HCT116 (cell line): ENCODE measurements around the gene UBE2N. TPM values are rescaled to one million over a fixed set of nuclear protein-coding genes. Genes with fewer than 3 reads are reported as not detected.

Experiments used
- ATAC-seq: fragments of 200-7000 bp; cut with Tn5 transposase; 2 replicates; pipeline ENCODE4 v1.9.1; 2020; ENCODE audit warnings: mild to moderate bottlenecking, moderate library complexity
- BruUV-seq: library from RNA; stranded (reverse); fragments of 400-500 nt; replicated peaks from 2 replicates; lab custom pipeline; 2021; lab: Mats Ljungman, UMichigan
- CTCF ChIA-PET: fragments of 300-600 bp; sonication (Branson Sonifier 250); formaldehyde crosslinking; loops from one replicate; lab custom pipeline; 2021; ENCODE audit warnings: antibody characterized with exemption; lab: Charles Lee
- POLR2A ChIA-PET: fragments of 300-600, 350-600 bp; sonication (Branson Sonifier 250); formaldehyde crosslinking; loops from one replicate; lab custom pipeline; 2021; ENCODE audit warnings: antibody characterized with exemption; lab: Charles Lee
- RAD21 ChIA-PET, 2 experiments: fragments of 300-600 bp; sonication (Branson Sonifier 250); formaldehyde crosslinking; loops; one replicate each; lab custom pipeline; 2023; ENCODE audit warnings: low total read pairs in 2 of 2; ENCODE audit not compliant: uncharacterized antibody in 2 of 2, unreplicated experiment in 2 of 2, low non-redundant PET in 1 of 2; lab: Charles Lee
- DNase-seq: peaks from one replicate; pipeline ENCODE4 v3.0.0-alpha.2; 2010; ENCODE audit warnings: low read depth, low spot score
- H2AFZ ChIP-seq: fragments of 200-600 bp; shearing (Covaris generic), sonication (generic); 2 replicates; pipeline ENCODE4 v1.6.1; 2017; ENCODE audit warnings: low read depth, mixed run types, mixed read lengths, antibody characterized with exemption, low read length; ENCODE audit not compliant: poor library complexity, severe bottlenecking
- H3K27ac ChIP-seq: 2 replicates; pipeline ENCODE4 v1.5.1; 2012; ENCODE audit warnings: low read depth, low read length
- H3K27me3 ChIP-seq: fragments of 200-600 bp; sonication (generic); 2 replicates; pipeline ENCODE4 v1.6.1; 2016; ENCODE audit warnings: mixed run types, low read length, mixed read lengths; ENCODE audit not compliant: insufficient read depth
- H3K36me3 ChIP-seq, 2 experiments: fragments of 200-500 bp in 1 of 2; fragments of 200-600 bp in 1 of 2; sonication (Bioruptor generic) in 1 of 2; sonication (generic) in 1 of 2; 2 replicates each; pipeline versions ENCODE4 v1.5.1 to v1.6.1; 2014 to 2016; ENCODE audit warnings: low read length in 2 of 2, inconsistent platforms in 1 of 2, mixed read lengths in 1 of 2, mixed run types in 1 of 2; ENCODE audit not compliant: insufficient read depth in 2 of 2, control insufficient read depth in 1 of 2
- H3K4me1 ChIP-seq, 2 experiments: fragments of 200-600 bp in 1 of 2; sonication (generic) in 1 of 2; 2 replicates each; pipeline versions ENCODE4 v1.5.1 to v1.6.1; 2012 to 2017; ENCODE audit warnings: low read length in 2 of 2, inconsistent platforms in 1 of 2, mild to moderate bottlenecking in 1 of 2, mixed read lengths in 1 of 2, mixed run types in 1 of 2, moderate library complexity in 1 of 2; ENCODE audit not compliant: insufficient read depth in 2 of 2, control insufficient read depth in 1 of 2
- H3K4me2 ChIP-seq: fragments of 200-600 bp; sonication (generic); 2 replicates; pipeline ENCODE4 v1.6.1; 2017; ENCODE audit warnings: mixed run types, low read length, mixed read lengths
- H3K4me3 ChIP-seq, 2 experiments: fragments of 200-600 bp in 1 of 2; sonication (generic) in 1 of 2; replicated peaks in 1 of 2; 2 replicates each; pipeline ENCODE4 v1.5.1; 2011 to 2016; ENCODE audit warnings: low read length in 2 of 2, control low read depth in 1 of 2, low read depth in 1 of 2, mild to moderate bottlenecking in 1 of 2, mixed read lengths in 1 of 2, mixed run types in 1 of 2
- H3K79me2 ChIP-seq: fragments of 200-600 bp; sonication (generic); 2 replicates; pipeline ENCODE4 v1.6.1; 2017; ENCODE audit warnings: mild to moderate bottlenecking, mixed run types, low read length, moderate library complexity, mixed read lengths; ENCODE audit not compliant: insufficient read depth
- H3K9ac ChIP-seq: fragments of 200-600 bp; sonication (generic); 2 replicates; pipeline ENCODE4 v1.6.1; 2016; ENCODE audit warnings: low read length, mixed read lengths
- H3K9me2 ChIP-seq: fragments of 200-600 bp; sonication (generic), shearing (Covaris generic); 2 replicates; pipeline ENCODE4 v1.6.1; 2017; ENCODE audit warnings: mixed run types, mild to moderate bottlenecking, moderate library complexity; ENCODE audit not compliant: insufficient read depth
- H3K9me3 ChIP-seq, 2 experiments: fragments of 200-500 bp in 1 of 2; fragments of 200-600 bp in 1 of 2; sonication (Bioruptor generic) in 1 of 2; sonication (generic) in 1 of 2; 2 replicates each; pipeline ENCODE4 v1.6.1; 2014 to 2017; ENCODE audit warnings: low read length in 2 of 2, mixed read lengths in 2 of 2, inconsistent platforms in 1 of 2, low read depth in 1 of 2, mild to moderate bottlenecking in 1 of 2, mixed run types in 1 of 2, moderate library complexity in 1 of 2; ENCODE audit not compliant: control insufficient read depth in 1 of 2, insufficient read depth in 1 of 2
- H4K20me1 ChIP-seq: fragments of 200-600 bp; sonication (generic), shearing (Covaris generic); 2 replicates; pipeline ENCODE4 v1.6.1; 2017; ENCODE audit warnings: mixed run types, mild to moderate bottlenecking, moderate library complexity; ENCODE audit not compliant: insufficient read depth
- CBX3 ChIP-seq: IDR thresholded peaks from 2 replicates; pipeline ENCODE4 v1.6.1; 2012; ENCODE audit warnings: low read depth
- CEBPB ChIP-seq: IDR thresholded peaks from 2 replicates; pipeline ENCODE4 v1.6.1; 2012; ENCODE audit warnings: low read depth
- EGR1 ChIP-seq: IDR thresholded peaks from 2 replicates; pipeline ENCODE4 v1.6.1; 2012; ENCODE audit warnings: low read depth
- ELF1 ChIP-seq: IDR thresholded peaks from 2 replicates; pipeline ENCODE4 v1.6.1; 2012; ENCODE audit warnings: low read depth, borderline replicate concordance
- EZH2phosphoT487 ChIP-seq: fragments of 200-600 bp; IDR thresholded peaks from 2 replicates; pipeline ENCODE4 v1.6.1; 2018; ENCODE audit warnings: antibody characterized with exemption, borderline replicate concordance
- FOSL1 ChIP-seq: IDR thresholded peaks from 2 replicates; pipeline ENCODE4 v1.6.1; 2012; ENCODE audit warnings: low read depth
- JUND ChIP-seq: IDR thresholded peaks from 2 replicates; pipeline ENCODE4 v1.6.1; 2012
- POLR2AphosphoS5 ChIP-seq: IDR thresholded peaks from 2 replicates; pipeline ENCODE4 v1.6.1; 2011; ENCODE audit warnings: mild to moderate bottlenecking, low read depth, low read length, moderate library complexity
- RAD21 ChIP-seq: IDR thresholded peaks from 2 replicates; pipeline ENCODE4 v1.6.1; 2012; ENCODE audit warnings: low read depth, mild to moderate bottlenecking
- SP1 ChIP-seq: IDR thresholded peaks from 2 replicates; pipeline ENCODE4 v1.6.1; 2012; ENCODE audit warnings: low read depth
- ZNF274 ChIP-seq: fragments of 200-500 bp; sonication (Bioruptor generic); IDR thresholded peaks from 2 replicates; pipeline ENCODE4 v1.6.1; 2014; ENCODE audit warnings: mild to moderate bottlenecking, low read depth, low read length, inconsistent platforms
- intact Hi-C: fragments of 100-400 bp; cut with micrococcal nuclease; formaldehyde crosslinking; loops from 2 replicates; pipeline ENCODE4 v1.10.0; 2022
- total RNA-seq: library from RNA; stranded (reverse); gene quantifications from one replicate; pipeline ENCODE4 v1.2.1, GENCODE V29; 2021; ENCODE audit not compliant: unreplicated experiment
- TF ChIP-seq, protein P1 (sequence below): IDR thresholded peaks from 2 replicates; pipeline ENCODE4 v1.6.1; 2012
- TF ChIP-seq, protein P2 (sequence below): IDR thresholded peaks from 2 replicates; pipeline ENCODE4 v1.6.1; 2012; ENCODE audit warnings: low read depth

UBE2N gene
- total RNA-seq, 1 experiment from 2014 or later: 140 TPM

DNA sequence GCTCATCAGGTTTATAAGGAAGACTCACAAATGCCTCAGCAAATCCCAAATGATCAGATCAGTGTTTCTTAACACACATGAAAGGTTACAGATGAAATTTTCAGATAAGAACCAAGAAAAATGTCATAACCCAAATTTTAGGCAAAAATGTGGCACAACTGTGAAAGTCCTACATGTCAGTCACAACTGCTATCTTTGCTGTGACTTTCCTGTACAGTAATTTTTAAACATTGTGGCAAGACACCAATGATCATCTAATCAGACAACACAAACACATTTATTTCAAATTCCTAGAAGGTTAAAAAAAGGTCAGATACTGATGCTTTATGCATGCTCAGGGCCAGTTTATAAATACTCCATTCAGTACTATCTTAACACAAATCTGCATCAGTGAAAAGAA lies 32.9 kb downstream of the UBE2N start:
- no TSS peak for BruUV-seq
- intact Hi-C loops: no loop called here
- Histone ChIP-seq H3K9me3 (no peaks in the 10 kb centered on the region), H3K27me3 (no peaks in the 10 kb centered on the region), H3K4me3 (no peak overlapping the region), H4K20me1 (peaks cover 6% of the 10 kb centered on the region; the same call in 1 of the 2 replicates), H3K4me1 (no peaks in the 10 kb centered on the region), H3K79me2 (peaks cover 49% of the 10 kb centered on the region), H3K9ac (no peak overlapping the region), H2AFZ (no peak overlapping the region), H3K9me2 (no peaks in the 10 kb centered on the region), H3K36me3 (peaks cover 15 to 21% of the 10 kb centered on the region in 2 experiments; a peak in 3 of 4 replicates), H3K4me2 (no peak overlapping the region), H3K27ac (no peak overlapping the region)
- no peak for TF ChIP-seq RAD21
- RAD21 ChIA-PET: no interaction called here
- ATAC-seq (no peak), DNase-seq (no peak)
- POLR2A ChIA-PET: no interaction called here
- CTCF ChIA-PET: interaction anchor here (1.3 to 1.4 kb wide), 2 partner anchors 11 to 693 kb away, joined by 4 to 6 read pairs; no protein-coding TSS in a partner anchor

DNA sequence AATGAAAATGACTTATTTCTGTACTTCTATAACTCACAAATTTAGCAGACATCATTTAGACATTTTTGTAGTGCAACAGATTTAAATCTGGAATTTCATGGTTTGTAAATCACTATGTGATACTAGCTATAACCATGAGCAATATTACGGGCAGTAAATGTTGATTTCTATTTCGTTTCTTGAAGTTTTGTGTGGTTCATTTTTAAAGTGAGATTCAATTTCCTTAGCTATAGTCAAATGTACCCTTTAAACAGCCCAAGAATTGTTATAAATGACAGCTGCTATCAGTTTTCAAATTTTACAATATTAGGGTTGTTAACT lies 33.8 kb downstream of the UBE2N start:
- Histone ChIP-seq H3K4me2 (no peak overlapping the region), H2AFZ (no peak overlapping the region), H3K9me3 (no peaks in the 10 kb centered on the region), H3K27ac (no peak overlapping the region), H3K4me3 (no peak overlapping the region), H3K79me2 (peaks cover 40% of the 10 kb centered on the region), H3K4me1 (no peaks in the 10 kb centered on the region), H3K27me3 (no peaks in the 10 kb centered on the region), H3K36me3 (peaks cover 15 to 21% of the 10 kb centered on the region in 2 experiments; a peak in 3 of 4 replicates), H3K9me2 (no peaks in the 10 kb centered on the region), H4K20me1 (peaks cover 6% of the 10 kb centered on the region; the same call in 1 of the 2 replicates), H3K9ac (no peak overlapping the region)
- TF ChIP-seq ELF1: no peak
- no peak for TF ChIP-seq EGR1
- TF ChIP-seq, protein P1, sequence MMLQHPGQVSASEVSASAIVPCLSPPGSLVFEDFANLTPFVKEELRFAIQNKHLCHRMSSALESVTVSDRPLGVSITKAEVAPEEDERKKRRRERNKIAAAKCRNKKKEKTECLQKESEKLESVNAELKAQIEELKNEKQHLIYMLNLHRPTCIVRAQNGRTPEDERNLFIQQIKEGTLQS: no peak
- no peak for TF ChIP-seq CBX3
- no peak for TF ChIP-seq EZH2phosphoT487
- TF ChIP-seq POLR2AphosphoS5: no peak
- no peak for TF ChIP-seq CEBPB
- TF ChIP-seq SP1: no peak
- TF ChIP-seq, protein P2, sequence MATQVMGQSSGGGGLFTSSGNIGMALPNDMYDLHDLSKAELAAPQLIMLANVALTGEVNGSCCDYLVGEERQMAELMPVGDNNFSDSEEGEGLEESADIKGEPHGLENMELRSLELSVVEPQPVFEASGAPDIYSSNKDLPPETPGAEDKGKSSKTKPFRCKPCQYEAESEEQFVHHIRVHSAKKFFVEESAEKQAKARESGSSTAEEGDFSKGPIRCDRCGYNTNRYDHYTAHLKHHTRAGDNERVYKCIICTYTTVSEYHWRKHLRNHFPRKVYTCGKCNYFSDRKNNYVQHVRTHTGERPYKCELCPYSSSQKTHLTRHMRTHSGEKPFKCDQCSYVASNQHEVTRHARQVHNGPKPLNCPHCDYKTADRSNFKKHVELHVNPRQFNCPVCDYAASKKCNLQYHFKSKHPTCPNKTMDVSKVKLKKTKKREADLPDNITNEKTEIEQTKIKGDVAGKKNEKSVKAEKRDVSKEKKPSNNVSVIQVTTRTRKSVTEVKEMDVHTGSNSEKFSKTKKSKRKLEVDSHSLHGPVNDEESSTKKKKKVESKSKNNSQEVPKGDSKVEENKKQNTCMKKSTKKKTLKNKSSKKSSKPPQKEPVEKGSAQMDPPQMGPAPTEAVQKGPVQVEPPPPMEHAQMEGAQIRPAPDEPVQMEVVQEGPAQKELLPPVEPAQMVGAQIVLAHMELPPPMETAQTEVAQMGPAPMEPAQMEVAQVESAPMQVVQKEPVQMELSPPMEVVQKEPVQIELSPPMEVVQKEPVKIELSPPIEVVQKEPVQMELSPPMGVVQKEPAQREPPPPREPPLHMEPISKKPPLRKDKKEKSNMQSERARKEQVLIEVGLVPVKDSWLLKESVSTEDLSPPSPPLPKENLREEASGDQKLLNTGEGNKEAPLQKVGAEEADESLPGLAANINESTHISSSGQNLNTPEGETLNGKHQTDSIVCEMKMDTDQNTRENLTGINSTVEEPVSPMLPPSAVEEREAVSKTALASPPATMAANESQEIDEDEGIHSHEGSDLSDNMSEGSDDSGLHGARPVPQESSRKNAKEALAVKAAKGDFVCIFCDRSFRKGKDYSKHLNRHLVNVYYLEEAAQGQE: no peak
- no peak for TF ChIP-seq FOSL1
- TF ChIP-seq JUND: no peak
- TF ChIP-seq ZNF274: no peak
- no TSS peak for BruUV-seq
- POLR2A ChIA-PET: no interaction called here
- ATAC-seq: no peak
- intact Hi-C loops: no loop called here
- no peak for DNase-seq
- RAD21 ChIA-PET: no interaction called here
- CTCF ChIA-PET: interaction anchor here (1.3 to 1.4 kb wide), 2 partner anchors 12 to 694 kb away, joined by 4 to 6 read pairs; no protein-coding TSS in a partner anchor
